ENCODE measurements around the gene ARMC12.
A peak's percentile ranks its signal among the peaks of the same experiment; 100 is the strongest.
"Not testable (repeated sequence)": the region's sequence is repeated elsewhere in the genome, so short reads cannot be mapped to it uniquely, and the experiment has no call there.

Gene ARMC12

DNA sequence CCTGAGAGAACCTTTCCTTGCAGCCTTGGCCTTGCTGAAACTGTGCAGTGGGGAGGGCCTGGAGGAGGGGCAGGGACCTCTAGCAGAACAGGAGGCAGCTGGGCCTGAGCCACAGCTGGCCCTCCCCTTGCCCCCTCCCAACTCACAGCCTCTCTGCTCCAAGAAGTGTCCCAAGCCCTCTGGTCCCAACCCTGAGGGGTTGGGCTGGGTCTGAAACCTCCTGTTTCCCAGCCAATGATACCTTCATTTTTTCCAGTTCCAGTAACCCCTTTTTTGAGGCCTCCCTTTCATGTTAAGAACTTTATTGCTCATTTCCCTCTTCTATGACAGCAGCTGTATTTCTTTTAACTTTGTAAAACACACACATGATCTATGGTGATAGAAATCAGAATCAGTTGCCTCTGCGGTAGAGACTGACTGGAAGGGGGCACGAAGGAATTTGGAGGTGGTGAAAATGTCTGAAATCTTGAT, 17.9 kb upstream of the ARMC12 start:
- peak in 1 of 2 donors; percentile 16 for DNase-seq

DNA sequence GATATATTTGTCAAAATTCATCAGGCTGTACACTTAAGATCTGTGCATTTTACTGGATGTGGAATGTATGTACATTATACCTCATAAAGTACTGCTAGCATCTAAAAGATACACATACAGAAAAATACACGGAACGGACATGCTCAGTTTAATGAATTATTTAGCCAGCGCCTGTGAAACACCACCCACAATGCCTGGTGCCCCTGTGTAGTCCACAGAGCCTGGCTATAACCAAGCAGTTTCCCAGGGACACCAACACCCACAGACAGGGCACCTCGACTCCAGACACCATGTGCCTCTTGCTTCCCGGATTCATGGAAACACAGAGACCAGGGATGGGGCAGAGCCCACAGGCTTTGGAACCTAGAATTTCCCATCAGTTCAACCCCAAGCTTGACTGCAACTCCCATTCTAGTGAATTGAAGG, 17.4 kb upstream of the ARMC12 start:
- DNase-seq: peak in 1 of 2 donors; percentile 11

DNA sequence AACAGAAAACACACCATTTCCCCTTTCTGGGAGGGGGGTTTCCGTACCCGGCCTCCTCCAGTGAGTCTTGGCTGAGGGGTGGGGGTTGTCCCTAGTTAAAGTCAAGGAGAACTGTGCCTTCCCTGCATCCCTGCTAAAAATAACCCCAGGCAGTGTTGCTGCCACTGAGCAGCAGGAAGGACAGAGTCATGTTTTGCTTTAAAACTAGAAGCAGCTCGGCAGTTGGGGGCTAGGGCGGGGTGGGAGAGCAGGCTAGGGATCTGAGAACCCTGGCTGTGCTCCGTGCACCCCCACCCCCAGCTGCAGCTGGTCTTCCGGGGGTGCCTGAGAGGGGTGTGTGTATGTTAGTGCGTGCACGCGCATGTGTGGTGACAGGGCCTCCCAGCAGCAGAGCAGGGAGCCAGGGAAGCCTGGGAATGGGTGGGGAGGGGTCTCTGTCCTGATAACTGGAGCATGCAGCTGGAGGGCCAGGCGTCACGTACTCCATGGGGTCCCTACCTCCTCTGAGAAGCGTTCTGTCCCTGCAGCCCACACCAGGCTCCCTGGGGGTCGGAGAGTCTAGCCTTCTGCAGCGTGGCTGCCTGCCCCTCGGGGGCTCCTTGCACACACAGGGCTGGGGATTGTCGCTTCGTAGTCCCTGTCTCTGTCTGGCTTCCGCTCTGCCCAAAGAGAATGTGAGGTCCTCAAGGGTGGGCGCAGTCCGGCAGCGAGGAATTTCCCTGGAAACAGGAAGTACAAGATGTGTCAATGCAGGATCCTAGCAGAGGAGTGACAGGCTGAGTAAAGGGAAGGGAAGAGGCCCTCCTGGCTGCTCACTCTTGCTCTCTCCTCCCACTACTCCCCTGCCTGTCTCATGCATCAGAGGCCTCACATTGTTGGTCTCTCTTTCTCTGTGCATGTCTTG, 16.8 kb upstream of the ARMC12 start:
- DNase-seq: peak; percentile 39 to 62

DNA sequence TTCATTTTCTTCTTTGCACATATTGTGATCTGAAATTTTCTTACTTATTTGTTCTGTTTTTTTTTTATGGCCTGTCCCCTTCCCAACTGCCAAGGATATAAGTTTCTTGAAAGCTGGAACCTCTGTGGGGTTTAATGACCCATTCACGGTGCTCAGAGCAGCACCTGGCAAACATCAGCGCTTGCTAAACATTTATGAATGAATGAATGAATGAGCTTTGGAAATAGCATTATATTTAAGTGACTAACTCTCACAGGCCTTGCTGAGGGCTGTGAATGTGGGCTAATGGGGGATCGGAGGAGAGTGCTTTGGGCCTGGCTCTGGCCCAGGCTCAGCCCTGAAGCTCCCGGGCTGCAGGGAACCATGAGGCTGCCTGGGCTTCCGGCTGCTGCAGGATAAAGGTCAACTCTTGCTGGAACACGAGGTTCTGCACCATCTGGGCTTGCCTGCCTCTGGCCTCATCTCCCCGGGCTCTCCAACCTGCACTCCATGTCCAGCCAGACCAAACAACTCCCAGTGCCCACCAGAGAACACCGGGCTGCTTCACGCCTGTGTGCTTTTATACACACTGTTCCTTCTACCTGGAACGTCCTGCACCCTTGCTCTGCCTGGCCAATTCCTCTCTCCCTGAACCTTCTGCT, 14.6 kb upstream of the ARMC12 start:
- DNase-seq: no peak

DNA sequence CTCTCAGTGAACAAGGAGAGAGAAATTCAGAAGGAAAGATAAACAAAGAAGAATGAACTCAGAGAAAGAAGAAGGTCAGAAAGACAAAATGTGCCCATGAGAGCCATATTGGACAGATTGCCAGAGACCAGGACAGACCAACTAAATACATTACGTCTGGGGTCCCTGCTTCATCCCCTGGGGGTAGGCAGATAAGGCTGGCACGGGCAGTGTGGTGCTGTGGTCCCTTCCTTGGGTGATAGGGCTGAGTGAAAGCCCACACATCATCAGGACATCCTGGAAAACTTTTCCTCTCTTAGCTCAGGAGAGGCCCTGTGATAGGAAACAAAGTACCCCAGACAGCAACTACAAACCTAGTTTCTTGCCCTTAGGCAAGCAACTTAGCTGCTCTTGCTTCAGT, 13.2 kb upstream of the ARMC12 start:
- DNase-seq: no peak

DNA sequence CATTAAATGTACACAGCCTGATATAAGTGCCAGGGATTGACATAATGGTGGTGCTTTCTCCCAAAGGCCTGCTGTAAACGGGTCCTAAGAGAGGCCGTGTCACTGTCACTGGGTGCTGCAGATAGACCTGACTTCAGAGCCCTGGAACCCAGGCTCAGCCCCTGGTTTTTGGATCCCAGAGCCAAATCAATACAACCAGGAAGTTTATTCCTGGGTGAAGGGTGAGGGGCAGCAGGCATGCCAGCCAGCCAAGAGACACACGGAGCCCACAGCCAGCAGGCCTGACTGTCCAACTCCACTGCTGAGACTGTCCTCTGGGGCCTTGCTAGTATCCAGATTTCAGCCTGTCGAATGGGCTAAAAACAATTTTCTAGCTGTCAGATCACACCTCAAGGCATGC, 12.8 kb upstream of the ARMC12 start:
- DNase-seq: no peak

DNA sequence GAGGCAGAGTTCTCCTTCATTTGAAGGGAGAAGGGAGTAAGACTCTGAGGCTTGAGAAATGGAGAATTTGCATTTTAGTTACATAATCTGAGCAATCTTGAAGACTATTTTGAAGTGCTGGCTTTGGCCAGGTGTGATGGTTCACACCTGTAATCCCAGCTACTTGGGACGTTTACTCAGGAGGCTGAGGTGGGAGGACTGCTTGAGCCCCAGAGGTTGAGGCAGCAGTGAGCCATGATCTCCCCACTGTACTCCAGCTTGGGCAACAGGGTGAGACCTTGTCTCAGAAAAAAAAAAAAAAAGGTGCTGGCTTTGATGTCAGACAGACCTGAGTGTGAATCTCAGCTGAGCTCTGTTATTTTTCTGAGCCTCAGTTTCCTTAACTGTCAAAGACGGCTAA, 12.4 kb upstream of the ARMC12 start:
- DNase-seq: no peak

DNA sequence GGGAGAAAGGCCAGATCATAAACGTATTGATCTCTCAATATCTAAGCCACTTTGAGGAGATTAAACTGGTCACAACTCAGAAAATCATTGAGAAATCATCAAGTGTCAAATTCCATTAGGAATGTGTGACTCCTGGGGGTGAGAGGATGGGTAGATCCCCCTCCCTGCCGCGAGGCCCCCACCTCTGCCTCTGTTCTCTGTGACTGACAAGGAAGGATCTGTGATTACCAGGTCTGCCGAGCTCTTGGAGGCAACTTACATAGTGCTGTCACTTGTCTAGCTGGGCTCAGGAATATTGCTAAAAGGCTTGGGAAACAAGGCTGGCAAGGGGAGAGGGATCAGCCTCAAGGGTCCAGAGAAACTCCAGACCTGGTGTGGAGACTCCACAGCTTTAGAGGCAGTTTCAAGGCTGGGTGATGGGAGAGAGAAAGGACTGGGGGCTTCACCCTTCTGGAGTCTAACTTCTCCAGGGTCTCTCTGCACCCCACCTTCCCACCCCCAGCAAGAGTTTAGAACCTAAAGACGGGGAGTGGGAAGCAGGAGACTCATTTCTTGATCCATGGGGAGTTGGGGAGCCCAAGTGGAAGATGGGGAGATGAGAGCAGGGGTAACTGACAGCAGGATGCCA, 11.6 kb upstream of the ARMC12 start:
- no peak for DNase-seq

DNA sequence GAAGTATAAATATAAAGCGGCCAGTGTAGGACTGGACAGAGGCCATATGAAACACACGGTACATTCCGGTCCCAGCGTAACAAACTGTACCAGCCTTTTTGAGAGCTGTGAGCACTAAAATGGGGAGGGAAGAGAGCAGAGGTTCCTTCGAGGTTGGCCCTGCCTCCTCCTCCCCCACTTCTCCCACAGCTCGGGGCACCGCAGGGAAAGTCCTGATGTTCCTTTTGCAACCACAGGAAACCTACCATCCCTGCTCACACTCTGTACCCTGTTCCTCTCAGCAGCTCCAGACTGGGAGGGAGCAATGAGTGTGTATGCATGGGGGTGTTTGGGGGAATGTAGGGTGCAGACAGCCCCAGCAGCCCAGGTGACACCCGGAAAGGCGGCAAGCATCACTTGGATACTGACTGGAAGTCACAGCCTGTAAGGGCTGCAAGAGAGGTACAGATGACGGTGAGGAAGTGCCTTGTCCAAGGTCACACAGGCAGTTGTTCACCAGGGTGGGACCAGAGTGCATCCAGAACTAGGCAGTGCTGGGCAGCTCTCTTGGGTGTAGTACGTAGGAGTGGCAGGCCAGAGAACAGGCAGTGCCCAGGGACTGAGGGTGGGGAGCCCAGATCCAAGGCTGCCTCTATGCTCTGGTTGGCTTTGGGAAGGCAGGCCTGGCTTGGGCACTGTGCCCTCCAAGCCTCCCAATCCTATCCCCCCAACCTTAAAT, 11.0 kb upstream of the ARMC12 start:
- peak in 1 of 2 donors; percentile 23 for DNase-seq

DNA sequence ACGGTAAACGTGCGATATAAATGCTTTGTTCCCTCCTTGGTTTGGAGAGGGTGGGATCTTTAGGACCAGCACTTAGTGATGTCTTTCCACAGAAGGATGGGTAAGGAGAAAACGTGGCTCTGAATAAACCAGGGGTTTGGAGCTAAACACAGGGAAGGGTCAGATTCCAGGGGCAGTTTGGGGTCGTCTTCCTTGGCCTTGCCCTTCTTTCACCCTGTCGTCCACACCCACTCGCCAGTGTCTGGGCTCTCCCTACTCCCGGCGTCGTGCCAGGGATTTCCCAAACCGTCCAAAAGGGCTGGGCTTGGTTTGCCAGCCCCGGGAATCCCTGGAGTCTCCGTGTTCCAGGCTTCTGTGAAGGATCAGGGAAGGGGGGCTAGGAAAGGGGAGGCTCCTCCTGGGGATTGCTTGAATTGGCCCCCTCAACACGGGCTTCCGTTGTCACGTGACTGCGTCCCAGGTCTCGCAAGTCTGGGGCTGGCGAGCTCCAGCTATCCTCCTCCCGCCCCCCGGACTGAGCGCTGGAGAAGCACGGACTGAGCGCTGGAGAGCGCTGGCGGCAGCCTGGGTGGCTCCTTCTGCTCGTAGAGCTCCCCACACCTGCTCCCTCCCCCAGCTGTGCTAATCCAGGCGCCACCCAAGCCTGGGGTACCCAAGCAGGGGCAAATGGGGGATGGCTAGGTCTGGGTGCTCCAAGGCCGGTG, 9.4 kb upstream of the ARMC12 start:
- DNase-seq: no peak

DNA sequence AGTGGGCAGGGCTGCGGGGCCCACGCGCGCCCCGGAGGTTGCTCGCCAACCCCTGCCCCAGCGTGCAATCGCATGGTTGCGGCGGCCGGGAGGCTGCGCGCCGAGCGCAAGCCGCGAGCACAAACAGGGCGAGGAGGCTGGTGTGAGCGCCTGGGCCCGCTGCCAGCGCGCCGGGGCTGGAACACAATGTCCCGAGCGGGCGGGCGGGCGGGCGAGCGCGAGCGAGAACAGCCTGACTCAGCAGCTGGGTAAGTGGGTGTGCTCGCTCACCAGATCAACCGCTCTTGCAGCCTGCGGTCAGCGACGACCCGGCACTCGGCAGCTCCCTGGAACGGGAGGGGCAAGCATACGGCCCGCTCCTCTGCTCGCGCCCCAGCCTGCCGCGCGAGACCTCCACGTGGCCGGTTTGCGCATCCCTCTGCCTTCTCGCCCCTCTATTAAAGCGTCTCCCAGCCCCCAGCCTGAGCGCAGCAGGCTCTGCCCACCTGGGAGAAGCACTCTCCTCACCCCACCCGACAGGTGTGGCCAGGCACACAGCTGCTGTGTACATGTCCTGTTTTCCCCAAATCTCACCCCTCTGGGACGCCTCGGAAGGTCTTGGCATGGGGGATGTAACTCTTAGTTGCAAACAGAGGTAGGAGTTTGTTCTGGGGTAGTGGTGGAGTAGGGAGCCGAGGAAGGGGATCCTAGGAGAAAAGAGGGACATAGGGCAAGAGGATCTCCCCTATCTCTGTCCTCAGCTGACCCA, 8.7 kb upstream of the ARMC12 start:
- DNase-seq: peak; percentile 90 to 92

DNA sequence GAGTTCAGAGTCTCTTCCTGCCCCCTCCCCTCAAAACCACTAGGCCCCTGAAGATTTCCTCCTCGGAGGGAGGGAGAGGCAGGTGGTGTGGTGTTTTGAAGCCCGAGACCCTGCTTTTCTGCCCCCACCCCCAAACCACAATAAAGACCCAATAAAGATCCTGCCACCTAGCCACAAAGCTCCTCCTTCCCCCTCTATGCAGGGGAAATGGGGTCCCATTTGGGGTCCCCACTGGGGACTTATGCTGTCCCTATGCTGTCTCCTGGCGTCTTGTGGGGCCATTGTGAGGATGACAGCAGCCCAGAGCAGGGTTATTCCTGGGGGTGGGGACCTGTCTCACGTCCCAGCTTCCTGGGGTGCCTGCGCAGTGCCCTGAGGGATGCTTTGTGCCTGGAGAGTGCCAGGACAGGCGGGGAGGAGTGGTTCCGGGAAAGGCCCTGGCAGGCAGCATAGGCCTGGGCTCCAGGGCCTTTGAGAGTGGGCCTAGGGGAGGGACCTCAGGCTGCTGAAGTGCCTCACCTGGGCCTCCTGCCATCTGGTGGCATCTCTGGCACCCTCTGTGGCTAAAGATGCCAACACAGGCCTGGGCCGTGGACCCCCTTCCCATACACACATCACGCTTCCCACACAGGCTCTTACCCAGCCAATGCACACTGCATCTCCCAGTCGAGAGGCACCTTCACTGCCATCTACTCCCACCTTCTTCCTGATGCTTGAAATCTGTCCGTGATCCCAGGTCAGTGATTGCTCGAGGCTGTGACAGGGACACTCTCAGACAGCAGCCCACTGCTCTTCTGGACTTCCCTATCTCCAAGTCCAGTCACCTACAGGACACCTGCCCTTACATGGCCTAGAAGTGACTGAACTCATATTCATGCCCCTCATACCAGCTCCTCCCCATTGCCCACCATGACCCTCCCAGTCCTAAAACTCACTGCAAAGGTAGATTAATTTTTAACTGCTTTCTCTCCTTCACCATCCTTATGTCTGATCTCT, 7.9 kb upstream of the ARMC12 start:
- DNase-seq: peak; percentile 39 to 58

DNA sequence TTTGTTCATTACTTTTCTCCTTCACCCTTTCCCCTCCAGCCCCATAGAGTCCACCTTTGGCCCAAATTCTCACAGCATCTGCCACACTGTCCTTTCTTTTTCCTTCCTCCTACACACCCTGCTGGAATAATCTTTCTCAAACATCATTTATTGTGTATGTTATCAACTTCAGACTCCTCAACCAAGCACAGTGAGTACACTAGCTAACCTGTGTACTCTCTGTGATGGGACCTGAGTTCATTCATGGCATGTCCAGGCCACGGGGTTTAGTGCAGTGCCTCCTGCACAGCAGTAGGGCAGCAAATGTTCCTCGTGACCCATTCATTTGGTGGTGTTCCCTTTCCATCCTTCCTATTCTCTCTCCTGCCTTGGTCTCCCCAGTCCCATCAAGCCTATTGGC, 7.1 kb upstream of the ARMC12 start:
- DNase-seq: no peak

DNA sequence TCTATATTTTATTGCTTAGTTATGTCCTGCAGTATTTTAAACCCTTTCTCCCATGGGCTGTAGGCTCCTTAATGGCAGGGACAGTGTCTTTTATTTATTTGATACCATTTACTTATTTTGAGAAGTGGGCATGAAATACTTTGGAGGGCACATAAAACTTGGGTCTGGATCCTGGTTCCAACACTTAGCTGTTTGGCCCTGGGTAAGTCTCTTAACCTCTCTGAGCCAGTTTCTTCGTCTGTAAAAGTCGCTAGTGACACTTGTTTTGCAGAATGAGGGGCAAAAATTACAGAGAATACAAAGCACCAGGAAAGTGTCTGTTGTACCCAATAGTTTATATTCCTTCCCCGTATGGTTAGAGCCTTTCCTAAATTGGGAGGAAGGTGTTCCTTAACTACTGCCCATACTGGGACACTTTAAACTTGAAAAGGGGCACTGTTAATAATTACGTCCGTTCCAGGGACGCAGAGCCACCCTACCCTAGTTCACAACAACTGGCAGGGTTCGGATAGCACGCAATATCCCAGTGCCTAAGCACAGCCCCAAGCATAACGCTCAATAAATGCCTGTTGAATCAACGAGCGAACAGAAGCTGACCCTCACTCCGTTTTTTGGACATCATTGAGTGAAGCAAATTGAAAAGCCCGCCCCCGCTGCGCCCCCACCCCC, 6.0 kb upstream of the ARMC12 start:
- no peak for DNase-seq

DNA sequence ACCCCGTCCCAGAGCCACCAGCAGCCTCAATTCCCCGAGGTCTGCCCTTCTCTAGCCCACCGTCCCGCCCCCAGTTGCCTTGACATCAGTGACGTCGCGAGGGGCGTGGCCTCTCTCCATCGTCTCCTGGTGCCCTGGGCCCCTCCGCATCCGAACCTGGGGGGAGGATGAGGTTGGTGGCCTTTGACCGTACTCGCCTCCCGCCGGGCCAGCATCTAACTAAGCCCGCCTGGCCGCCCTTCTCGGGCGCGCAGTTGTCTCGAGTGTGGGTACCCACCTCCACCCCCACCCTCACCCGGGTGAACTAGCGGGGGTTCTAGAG, 5.5 kb upstream of the ARMC12 start:
- peak; percentile 92 to 93 for DNase-seq

DNA sequence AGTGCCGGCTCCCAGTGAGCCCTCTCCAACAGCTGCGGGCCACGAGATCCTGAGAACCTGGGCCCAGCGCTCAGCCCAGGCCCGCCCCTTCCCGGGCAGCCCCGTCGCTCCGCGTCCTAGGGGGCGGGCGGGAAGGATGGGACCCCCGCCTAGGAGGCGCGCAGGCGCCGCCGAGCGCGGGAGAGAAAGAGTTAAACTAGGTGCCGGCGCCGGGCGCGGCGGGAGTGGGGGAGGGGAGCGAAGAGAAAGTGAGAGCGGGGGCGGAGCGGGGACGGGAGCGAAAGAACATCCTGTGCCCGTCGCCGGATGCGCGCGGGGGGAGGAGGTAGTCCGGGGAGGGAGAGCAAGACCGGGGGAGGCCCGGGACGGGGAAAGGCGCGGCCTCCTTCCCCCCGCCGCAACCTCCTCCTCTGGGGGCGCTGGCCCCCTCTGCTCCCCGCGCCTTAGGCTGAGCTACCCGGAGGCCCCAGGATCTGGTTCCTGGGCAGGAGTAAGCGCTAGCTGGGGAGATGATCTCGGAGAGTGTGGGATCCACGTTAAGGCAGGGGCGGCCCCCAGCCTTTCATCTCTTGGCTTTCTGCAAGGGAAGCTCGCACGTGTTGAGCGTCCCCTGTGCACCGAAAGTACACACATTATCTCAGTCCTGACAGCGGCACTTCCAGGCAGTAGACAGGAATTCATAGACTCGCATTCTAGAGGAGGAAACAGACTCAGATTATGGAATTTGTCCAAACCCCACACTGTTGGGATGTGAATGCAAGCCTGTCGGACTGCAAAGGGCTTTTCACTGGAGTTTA, 4.9 kb upstream of the ARMC12 start:
- DNase-seq: peak; percentile 91 to 93

DNA sequence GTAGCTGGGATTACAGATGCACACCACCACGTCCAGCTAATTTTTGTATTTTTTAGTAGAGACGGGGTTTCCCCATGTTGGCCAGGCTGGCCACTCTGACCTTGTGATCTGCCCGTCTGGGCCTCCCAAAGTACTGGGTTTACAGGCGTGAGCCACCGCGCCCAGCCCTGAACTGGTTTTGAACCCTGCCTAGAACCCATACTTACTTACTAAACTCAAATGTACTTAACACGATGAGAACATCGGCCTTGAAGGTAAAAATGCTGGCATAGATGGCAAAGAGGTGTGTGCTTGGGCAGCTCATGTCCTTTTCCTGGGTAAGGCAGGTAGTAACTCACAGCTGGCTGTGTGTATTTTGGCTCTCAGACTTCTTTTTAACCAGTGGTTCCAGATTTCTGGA, 3.2 kb upstream of the ARMC12 start:
- no peak for DNase-seq

DNA sequence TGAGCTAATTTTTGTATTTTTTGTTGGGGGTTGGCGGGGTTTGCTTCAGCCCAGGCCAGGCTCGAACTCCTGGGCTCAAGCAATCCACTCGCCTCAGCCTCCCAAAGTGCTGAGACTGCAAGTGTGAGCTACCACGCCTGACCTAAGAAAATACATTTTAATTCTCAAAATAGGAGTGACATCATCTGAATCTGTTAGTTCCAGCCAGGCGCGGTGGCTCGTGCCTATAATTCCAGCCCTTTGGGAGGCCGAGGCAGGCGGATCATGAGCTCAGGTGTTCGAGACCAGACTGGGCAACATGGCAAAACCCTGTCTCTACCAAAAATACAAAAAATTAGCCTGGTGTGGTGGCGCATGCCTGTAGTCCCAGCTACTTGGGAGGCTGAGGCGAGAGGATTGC, 2.5 kb upstream of the ARMC12 start:
- not testable (repeated sequence) for DNase-seq

DNA sequence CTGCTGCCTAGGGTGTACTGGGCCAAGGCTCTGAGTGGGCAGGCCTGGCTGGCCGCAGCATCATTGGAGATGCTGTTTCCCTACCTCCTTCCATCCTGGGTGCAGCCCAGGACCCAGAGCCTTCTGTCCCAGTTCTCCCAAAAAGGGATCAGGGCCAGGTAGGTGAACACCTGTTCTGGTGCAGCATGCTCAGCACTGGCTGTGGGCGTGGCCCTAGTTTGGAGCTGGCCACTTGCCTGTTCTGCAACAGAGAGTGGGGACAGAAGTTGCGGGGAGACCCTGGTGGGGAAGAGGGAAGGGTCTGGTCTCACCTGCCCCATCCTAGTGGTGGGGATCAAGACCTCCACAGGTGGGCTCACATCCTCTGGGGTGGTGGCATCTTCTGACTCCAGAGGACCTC, 1.4 kb upstream of the ARMC12 start:
- no peak for DNase-seq
